ENCODE results near the gene IGDCC3.

GRCh38 chr15:65309882-65310418, 67.9 kb downstream of the IGDCC3 start:
- TF ChIP-seq POLR2A (IDR thresholded peaks at IDR 0.05) (no peak), CTCF (IDR thresholded peaks at IDR 0.05) (no peak)

Measured in suprapubic skin (tissue), 3 donors.